Liver (tissue), 9 donors: ENCODE measurements around the gene CLEC20A. TPM values are rescaled to one million over a fixed set of nuclear protein-coding genes. Genes with fewer than 3 reads are reported as not detected.

ENCODE experiments used
- DNase-seq: peaks from one replicate; pipeline ENCODE4 v3.0.0-alpha.2; 2017; ENCODE audit warnings: low spot score
- H3K27ac ChIP-seq, 2 donors: one replicate each; pipeline ENCODE4 v1.7.0; 2013; ENCODE audit warnings: inconsistent platforms in 2 of 2, low read length in 2 of 2, control low read depth in 1 of 2, low read depth in 1 of 2, mild to moderate bottlenecking in 1 of 2
- H3K27me3 ChIP-seq, 4 donors: one replicate each; pipeline versions ENCODE4 v1.6.1 to v1.7.0; 2013; ENCODE audit warnings: low read length in 3 of 4, inconsistent platforms in 1 of 4, mild to moderate bottlenecking in 1 of 4, moderate library complexity in 1 of 4; ENCODE audit not compliant: control insufficient read depth in 4 of 4, insufficient read depth in 4 of 4
- H3K36me3 ChIP-seq, 4 donors: one replicate each; pipeline versions ENCODE4 v1.6.1 to v1.7.0; 2013; ENCODE audit warnings: low read length in 3 of 4, mild to moderate bottlenecking in 3 of 4, low read depth in 1 of 4, moderate library complexity in 1 of 4; ENCODE audit not compliant: control insufficient read depth in 4 of 4, insufficient read depth in 3 of 4
- H3K4me1 ChIP-seq, 4 donors: one replicate each; pipeline versions ENCODE4 v1.6.1 to v1.7.0; 2013; ENCODE audit warnings: low read length in 3 of 4, mild to moderate bottlenecking in 3 of 4, moderate library complexity in 1 of 4; ENCODE audit not compliant: control insufficient read depth in 4 of 4, insufficient read depth in 4 of 4
- H3K4me3 ChIP-seq, 3 donors: one replicate each; pipeline versions ENCODE4 v1.6.1 to v1.7.0; 2013; ENCODE audit warnings: low read length in 3 of 3, control low read depth in 1 of 3, low read depth in 1 of 3, mild to moderate bottlenecking in 1 of 3
- H3K9ac ChIP-seq, 2 donors: one replicate each; pipeline ENCODE4 v1.7.0; 2013; ENCODE audit warnings: low read length in 2 of 2, mild to moderate bottlenecking in 2 of 2, moderate library complexity in 2 of 2, control low read depth in 1 of 2, low read depth in 1 of 2
- H3K9me3 ChIP-seq, 4 donors: one replicate each; pipeline versions ENCODE4 v1.6.1 to v1.7.0; 2013; ENCODE audit warnings: low read length in 3 of 4; ENCODE audit not compliant: control insufficient read depth in 4 of 4
- EGR1 ChIP-seq, 2 donors: IDR thresholded peaks; 2 replicates each; pipeline ENCODE4 v1.6.1; 2016 to 2018; ENCODE audit warnings: antibody characterized with exemption in 2 of 2, low read depth in 2 of 2
- FOXA1 ChIP-seq: IDR thresholded peaks from 2 replicates; pipeline ENCODE4 v1.6.1; 2016; ENCODE audit warnings: antibody characterized with exemption
- FOXA2 ChIP-seq: IDR thresholded peaks from 2 replicates; pipeline ENCODE4 v1.6.1; 2016; ENCODE audit warnings: antibody characterized with exemption
- GABPA ChIP-seq, 2 donors: IDR thresholded peaks in 1 of 2; conservative IDR thresholded peaks in 1 of 2; 2 replicates each; pipeline ENCODE4 v1.6.1; 2016; ENCODE audit warnings: antibody characterized with exemption in 2 of 2, mild to moderate bottlenecking in 1 of 2, moderate library complexity in 1 of 2
- HNF4A ChIP-seq, 2 donors: conservative IDR thresholded peaks; 2 replicates each; pipeline ENCODE4 v1.6.1; 2016; ENCODE audit warnings: antibody characterized with exemption in 2 of 2, mild to moderate bottlenecking in 2 of 2
- HNF4G ChIP-seq: IDR thresholded peaks from 2 replicates; pipeline ENCODE4 v1.6.1; 2016; ENCODE audit warnings: antibody characterized with exemption
- JUND ChIP-seq, 2 donors: IDR thresholded peaks; 2 replicates each; pipeline ENCODE4 v1.6.1; 2016; ENCODE audit warnings: antibody characterized with exemption in 2 of 2
- NR2F2 ChIP-seq: IDR thresholded peaks from 2 replicates; pipeline ENCODE4 v1.6.1; 2016; ENCODE audit warnings: antibody characterized with exemption
- RAD21 ChIP-seq, 2 donors: IDR thresholded peaks; 2 replicates each; pipeline ENCODE4 v1.6.1; 2016; ENCODE audit warnings: antibody characterized with exemption in 2 of 2, mild to moderate bottlenecking in 2 of 2
- RXRA ChIP-seq, 2 donors: IDR thresholded peaks; 2 replicates each; pipeline ENCODE4 v1.6.1; 2017 to 2018; ENCODE audit warnings: antibody characterized with exemption in 2 of 2, mild to moderate bottlenecking in 1 of 2
- SP1 ChIP-seq: IDR thresholded peaks from 2 replicates; pipeline ENCODE4 v1.6.1; 2018; ENCODE audit warnings: antibody characterized with exemption, mild to moderate bottlenecking
- TAF1 ChIP-seq: conservative IDR thresholded peaks from 2 replicates; pipeline ENCODE4 v1.6.1; 2016; ENCODE audit warnings: antibody characterized with exemption, mild to moderate bottlenecking
- YY1 ChIP-seq: IDR thresholded peaks from 2 replicates; pipeline ENCODE4 v1.6.1; 2016; ENCODE audit warnings: antibody characterized with exemption, mild to moderate bottlenecking
- WGBS: extraction: QIAGEN DNeasy Blood & Tissue Kit; methylation state at CpG from one replicate; pipeline ENCODE4 v1.1.7; 2013; 5-methylcytosine and 5-hydroxymethylcytosine counted together
- polyA plus RNA-seq, 2 donors: library from polyadenylated mRNA; stranded (reverse) in 1 of 2; unstranded in 1 of 2; fragments of 200-250 nt in 1 of 2; fragments of >200 nt in 1 of 2; fragmentation: Nextera tagmentation in 1 of 2; extraction: Ambion mirVana in 1 of 2; gene quantifications; one replicate each; pipeline versions ENCODE4 v1.2.1 to v1.2.3, GENCODE V29; 2013 to 2015
- total RNA-seq, 2 donors: library from RNA; depleted of rRNA; stranded (reverse); fragments of >200 nt; gene quantifications; one replicate each; pipeline ENCODE4 v1.2.3, GENCODE V29; 2014
- TF ChIP-seq, protein P1 (sequence below): IDR thresholded peaks from 2 replicates; pipeline ENCODE4 v1.6.1; 2016; ENCODE audit warnings: antibody characterized with exemption
- TF ChIP-seq, protein P2 (sequence below): fragments of 150-350 bp; IDR thresholded peaks from 2 replicates; pipeline ENCODE4 v1.5.1; 2017; ENCODE audit warnings: improper control_type of control experiment, low read depth, low read length; ENCODE audit not compliant: missing input control
- TF ChIP-seq, protein P3 (sequence below): IDR thresholded peaks from 2 replicates; pipeline ENCODE4 v1.6.1; 2016; ENCODE audit warnings: antibody characterized with exemption, mild to moderate bottlenecking
- TF ChIP-seq, protein P4 (sequence below): IDR thresholded peaks from 2 replicates; pipeline ENCODE4 v1.6.1; 2016; ENCODE audit warnings: antibody characterized with exemption
- TF ChIP-seq, protein P5 (sequence below): IDR thresholded peaks from 2 replicates; pipeline ENCODE4 v1.6.1; 2016; ENCODE audit warnings: antibody characterized with exemption
- donor health status: healthy.
- donor health status: healthy.
- donor health status: healthy.
- donor health status: healthy.
- donor health status: healthy.

Gene CLEC20A
- total and polyA plus RNA-seq, 4 donors, result 0.33 TPM; not detected in 3

DNA sequence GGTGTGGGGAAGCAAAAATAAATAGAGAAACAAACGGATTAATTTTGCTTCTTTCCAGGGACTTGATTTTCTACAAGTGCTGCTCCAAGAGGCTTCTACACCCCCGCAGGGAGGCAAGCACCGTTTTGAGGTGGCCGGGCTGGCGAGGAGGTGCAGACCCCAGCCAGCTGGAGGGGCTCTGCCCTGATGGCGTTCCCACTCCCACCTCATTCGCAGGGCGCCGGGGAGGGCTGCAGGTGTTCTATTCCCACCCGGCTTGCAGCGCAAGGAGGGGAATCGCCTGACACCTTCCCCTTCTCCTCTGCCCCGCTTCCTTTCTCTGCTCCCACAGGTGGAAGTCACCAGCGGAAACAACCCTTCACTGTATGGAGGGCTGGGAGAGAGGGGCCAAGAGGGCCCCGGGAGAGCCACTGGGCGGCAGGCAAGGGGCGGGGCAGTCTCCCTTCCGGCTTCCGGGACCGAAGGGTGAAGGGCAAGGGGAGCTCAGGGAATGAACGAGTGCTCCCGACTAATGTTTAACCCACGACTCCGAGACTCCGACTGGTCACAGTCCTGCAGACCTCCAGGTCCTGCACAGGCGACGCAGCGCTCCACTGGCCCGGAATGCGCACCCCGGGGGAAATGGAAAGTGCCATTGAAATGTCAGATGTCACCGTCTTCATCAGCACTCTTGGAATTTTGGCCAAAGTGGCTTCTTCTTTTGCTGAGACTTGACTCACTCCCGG lies 45.2 kb upstream of the CLEC20A start:
- 5% methylated on average over 33 of the region's 33 CpGs for WGBS
- Histone ChIP-seq H3K27me3 (no peaks in the 10 kb centered on the region), H3K4me1 (peaks cover 2 to 44% (median 19%) of the 10 kb centered on the region in 4 donors), H3K36me3 (no peaks in the 10 kb centered on the region), H3K9ac (peak overlapping the region; percentile 71 to 96), H3K4me3 (peak overlapping the region; percentile 76 to 84 (median 80)), H3K27ac (peak overlapping the region; percentile 88), H3K9me3 (no peaks in the 10 kb centered on the region)
- TF ChIP-seq, protein P1, sequence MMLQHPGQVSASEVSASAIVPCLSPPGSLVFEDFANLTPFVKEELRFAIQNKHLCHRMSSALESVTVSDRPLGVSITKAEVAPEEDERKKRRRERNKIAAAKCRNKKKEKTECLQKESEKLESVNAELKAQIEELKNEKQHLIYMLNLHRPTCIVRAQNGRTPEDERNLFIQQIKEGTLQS, result no peak
- TF ChIP-seq RXRA (IDR thresholded peaks at IDR 0.05) (peak; percentile 39 to 67), TAF1 (peak; percentile 51), FOXA1 (no peak), YY1 (peak; percentile 60), RAD21 (IDR thresholded peaks at IDR 0.05) (no peak), GABPA (IDR thresholded peaks at IDR 0.05 in 1 of 2, conservative IDR thresholded peaks at IDR 0.05 in 1 of 2) (peak in 1 of 2 donors; percentile 81), FOXA2 (no peak), SP1 (peak; percentile 54), HNF4G (no peak), JUND (IDR thresholded peaks at IDR 0.05) (no peak), EGR1 (IDR thresholded peaks at IDR 0.05; ENCODE audit: low read depth in 2 of 2) (no peak), NR2F2 (peak; percentile 46), HNF4A (conservative IDR thresholded peaks at IDR 0.05) (peak; percentile 64)
- TF ChIP-seq, protein P2, sequence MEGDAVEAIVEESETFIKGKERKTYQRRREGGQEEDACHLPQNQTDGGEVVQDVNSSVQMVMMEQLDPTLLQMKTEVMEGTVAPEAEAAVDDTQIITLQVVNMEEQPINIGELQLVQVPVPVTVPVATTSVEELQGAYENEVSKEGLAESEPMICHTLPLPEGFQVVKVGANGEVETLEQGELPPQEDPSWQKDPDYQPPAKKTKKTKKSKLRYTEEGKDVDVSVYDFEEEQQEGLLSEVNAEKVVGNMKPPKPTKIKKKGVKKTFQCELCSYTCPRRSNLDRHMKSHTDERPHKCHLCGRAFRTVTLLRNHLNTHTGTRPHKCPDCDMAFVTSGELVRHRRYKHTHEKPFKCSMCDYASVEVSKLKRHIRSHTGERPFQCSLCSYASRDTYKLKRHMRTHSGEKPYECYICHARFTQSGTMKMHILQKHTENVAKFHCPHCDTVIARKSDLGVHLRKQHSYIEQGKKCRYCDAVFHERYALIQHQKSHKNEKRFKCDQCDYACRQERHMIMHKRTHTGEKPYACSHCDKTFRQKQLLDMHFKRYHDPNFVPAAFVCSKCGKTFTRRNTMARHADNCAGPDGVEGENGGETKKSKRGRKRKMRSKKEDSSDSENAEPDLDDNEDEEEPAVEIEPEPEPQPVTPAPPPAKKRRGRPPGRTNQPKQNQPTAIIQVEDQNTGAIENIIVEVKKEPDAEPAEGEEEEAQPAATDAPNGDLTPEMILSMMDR, result no peak
- TF ChIP-seq, protein P3, sequence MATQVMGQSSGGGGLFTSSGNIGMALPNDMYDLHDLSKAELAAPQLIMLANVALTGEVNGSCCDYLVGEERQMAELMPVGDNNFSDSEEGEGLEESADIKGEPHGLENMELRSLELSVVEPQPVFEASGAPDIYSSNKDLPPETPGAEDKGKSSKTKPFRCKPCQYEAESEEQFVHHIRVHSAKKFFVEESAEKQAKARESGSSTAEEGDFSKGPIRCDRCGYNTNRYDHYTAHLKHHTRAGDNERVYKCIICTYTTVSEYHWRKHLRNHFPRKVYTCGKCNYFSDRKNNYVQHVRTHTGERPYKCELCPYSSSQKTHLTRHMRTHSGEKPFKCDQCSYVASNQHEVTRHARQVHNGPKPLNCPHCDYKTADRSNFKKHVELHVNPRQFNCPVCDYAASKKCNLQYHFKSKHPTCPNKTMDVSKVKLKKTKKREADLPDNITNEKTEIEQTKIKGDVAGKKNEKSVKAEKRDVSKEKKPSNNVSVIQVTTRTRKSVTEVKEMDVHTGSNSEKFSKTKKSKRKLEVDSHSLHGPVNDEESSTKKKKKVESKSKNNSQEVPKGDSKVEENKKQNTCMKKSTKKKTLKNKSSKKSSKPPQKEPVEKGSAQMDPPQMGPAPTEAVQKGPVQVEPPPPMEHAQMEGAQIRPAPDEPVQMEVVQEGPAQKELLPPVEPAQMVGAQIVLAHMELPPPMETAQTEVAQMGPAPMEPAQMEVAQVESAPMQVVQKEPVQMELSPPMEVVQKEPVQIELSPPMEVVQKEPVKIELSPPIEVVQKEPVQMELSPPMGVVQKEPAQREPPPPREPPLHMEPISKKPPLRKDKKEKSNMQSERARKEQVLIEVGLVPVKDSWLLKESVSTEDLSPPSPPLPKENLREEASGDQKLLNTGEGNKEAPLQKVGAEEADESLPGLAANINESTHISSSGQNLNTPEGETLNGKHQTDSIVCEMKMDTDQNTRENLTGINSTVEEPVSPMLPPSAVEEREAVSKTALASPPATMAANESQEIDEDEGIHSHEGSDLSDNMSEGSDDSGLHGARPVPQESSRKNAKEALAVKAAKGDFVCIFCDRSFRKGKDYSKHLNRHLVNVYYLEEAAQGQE, result no peak
- TF ChIP-seq, protein P4, sequence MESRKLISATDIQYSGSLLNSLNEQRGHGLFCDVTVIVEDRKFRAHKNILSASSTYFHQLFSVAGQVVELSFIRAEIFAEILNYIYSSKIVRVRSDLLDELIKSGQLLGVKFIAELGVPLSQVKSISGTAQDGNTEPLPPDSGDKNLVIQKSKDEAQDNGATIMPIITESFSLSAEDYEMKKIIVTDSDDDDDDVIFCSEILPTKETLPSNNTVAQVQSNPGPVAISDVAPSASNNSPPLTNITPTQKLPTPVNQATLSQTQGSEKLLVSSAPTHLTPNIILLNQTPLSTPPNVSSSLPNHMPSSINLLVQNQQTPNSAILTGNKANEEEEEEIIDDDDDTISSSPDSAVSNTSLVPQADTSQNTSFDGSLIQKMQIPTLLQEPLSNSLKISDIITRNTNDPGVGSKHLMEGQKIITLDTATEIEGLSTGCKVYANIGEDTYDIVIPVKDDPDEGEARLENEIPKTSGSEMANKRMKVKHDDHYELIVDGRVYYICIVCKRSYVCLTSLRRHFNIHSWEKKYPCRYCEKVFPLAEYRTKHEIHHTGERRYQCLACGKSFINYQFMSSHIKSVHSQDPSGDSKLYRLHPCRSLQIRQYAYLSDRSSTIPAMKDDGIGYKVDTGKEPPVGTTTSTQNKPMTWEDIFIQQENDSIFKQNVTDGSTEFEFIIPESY, result no peak
- TF ChIP-seq, protein P5, sequence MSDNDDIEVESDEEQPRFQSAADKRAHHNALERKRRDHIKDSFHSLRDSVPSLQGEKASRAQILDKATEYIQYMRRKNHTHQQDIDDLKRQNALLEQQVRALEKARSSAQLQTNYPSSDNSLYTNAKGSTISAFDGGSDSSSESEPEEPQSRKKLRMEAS, result peak; percentile 43
- peak; percentile 73 for DNase-seq
